Measurements from ENCODE around the gene RPL18A.

DNA sequence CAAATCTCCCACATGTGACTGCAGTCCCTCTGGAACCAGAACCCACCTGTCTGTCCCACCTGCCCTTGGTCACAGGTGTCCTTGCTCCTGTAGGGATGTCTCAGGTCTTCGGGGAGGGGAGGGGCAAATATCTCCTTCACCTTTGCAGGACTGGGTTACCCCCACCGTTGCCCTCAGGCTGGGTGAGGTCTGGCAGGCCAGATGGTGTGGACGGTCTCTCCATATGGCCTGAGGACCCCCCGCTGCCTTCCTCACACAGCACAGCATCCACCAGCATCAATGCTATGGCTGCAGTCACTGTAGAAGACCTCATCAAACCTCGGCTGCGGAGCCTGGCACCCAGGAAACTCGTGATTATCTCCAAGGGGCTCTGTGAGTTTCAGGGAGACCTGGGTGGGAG lies 22.0 kb downstream of the RPL18A start:
- TF ChIP-seq, protein P1, sequence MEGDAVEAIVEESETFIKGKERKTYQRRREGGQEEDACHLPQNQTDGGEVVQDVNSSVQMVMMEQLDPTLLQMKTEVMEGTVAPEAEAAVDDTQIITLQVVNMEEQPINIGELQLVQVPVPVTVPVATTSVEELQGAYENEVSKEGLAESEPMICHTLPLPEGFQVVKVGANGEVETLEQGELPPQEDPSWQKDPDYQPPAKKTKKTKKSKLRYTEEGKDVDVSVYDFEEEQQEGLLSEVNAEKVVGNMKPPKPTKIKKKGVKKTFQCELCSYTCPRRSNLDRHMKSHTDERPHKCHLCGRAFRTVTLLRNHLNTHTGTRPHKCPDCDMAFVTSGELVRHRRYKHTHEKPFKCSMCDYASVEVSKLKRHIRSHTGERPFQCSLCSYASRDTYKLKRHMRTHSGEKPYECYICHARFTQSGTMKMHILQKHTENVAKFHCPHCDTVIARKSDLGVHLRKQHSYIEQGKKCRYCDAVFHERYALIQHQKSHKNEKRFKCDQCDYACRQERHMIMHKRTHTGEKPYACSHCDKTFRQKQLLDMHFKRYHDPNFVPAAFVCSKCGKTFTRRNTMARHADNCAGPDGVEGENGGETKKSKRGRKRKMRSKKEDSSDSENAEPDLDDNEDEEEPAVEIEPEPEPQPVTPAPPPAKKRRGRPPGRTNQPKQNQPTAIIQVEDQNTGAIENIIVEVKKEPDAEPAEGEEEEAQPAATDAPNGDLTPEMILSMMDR (conservative IDR thresholded peaks at IDR 0.05; ENCODE audit: low read depth, low read length): no peak
- no peak for TF ChIP-seq CEBPB (IDR thresholded peaks at IDR 0.05; ENCODE audit: low read depth, low read length)
- TF ChIP-seq SMC3 (IDR thresholded peaks at IDR 0.05; ENCODE audit: low read depth, low read length): no peak
- no peak for TF ChIP-seq MXI1 (IDR thresholded peaks at IDR 0.05; ENCODE audit: borderline replicate concordance, low read depth, low read length)
- TF ChIP-seq RCOR1 (IDR thresholded peaks at IDR 0.05; ENCODE audit: insufficient replicate concordance, low read length): no peak
